SK-N-MC (cell line): ENCODE results near the gene CACNA1S.

Experiments used
- EZH2 ChIP-seq: fragments of 200-600 bp; sonication (generic); IDR thresholded peaks from one replicate; pipeline ENCODE4 v1.6.1; 2017; ENCODE audit warnings: antibody characterized with exemption
- FOXP2 ChIP-seq: optimal IDR thresholded peaks from 2 replicates; pipeline ENCODE3; 2011; ENCODE audit warnings: mild to moderate bottlenecking, moderate library complexity; ENCODE audit not compliant: insufficient read depth; ENCODE audit errors: extremely low read length, control extremely low read depth
- POLR2AphosphoS5 ChIP-seq: IDR thresholded peaks from 2 replicates; pipeline ENCODE4 v1.6.1; 2012; ENCODE audit warnings: mild to moderate bottlenecking, low read depth, low read length, borderline replicate concordance

GRCh38 chr1:201144701-201145100 lies 32.5 kb upstream of the CACNA1S start:
- TF ChIP-seq EZH2 (no peak), POLR2AphosphoS5 (no peak), FOXP2 (no peak)
